ENCODE data around the gene NUP85.

- no peak for TF ChIP-seq CTCF (conservative IDR thresholded peaks at IDR 0.05 in 1 of 2, IDR thresholded peaks at IDR 0.05 in 1 of 2; ENCODE audit: extremely low read depth in 1 of 2, insufficient read depth in 1 of 2, low read depth in 1 of 2, low read length in 2 of 2)
- no peak for TF ChIP-seq EZH2 (IDR thresholded peaks at IDR 0.05; ENCODE audit: borderline replicate concordance, low read length)
Observed at GRCh38 chr17:75225016-75225415, 19.5 kb downstream of the NUP85 start.
